ENCODE results near the gene BDKRB2.

Gene BDKRB2

GRCh38 chr14:96201157-96201556, 3.5 kb upstream of the BDKRB2 start:
- no peak for TF ChIP-seq OSR1 (CRISPR knock-in tag; IDR thresholded peaks at IDR 0.05)
- no peak for TF ChIP-seq ZNF70 (CRISPR knock-in tag; IDR thresholded peaks at IDR 0.05)
- no peak for TF ChIP-seq ZFP3 (CRISPR knock-in tag; IDR thresholded peaks at IDR 0.05)
- TF ChIP-seq ESRRG (CRISPR knock-in tag; IDR thresholded peaks at IDR 0.05) = no peak
- TF ChIP-seq TCF4 (CRISPR knock-in tag; IDR thresholded peaks at IDR 0.05; ENCODE audit: borderline replicate concordance) = no peak
- TF ChIP-seq CREB5 (CRISPR knock-in tag; IDR thresholded peaks at IDR 0.05; ENCODE audit: low read depth) = no peak
- no peak for TF ChIP-seq GLIS3 (CRISPR knock-in tag; IDR thresholded peaks at IDR 0.05)
- no peak for TF ChIP-seq POU6F1 (CRISPR knock-in tag; IDR thresholded peaks at IDR 0.05; ENCODE audit: borderline replicate concordance, low read depth)
- no peak for TF ChIP-seq PPARA (CRISPR knock-in tag; IDR thresholded peaks at IDR 0.05; ENCODE audit: borderline replicate concordance)
- TF ChIP-seq TOX (CRISPR knock-in tag; IDR thresholded peaks at IDR 0.05; ENCODE audit: borderline replicate concordance) = no peak
- TF ChIP-seq BACH2 (CRISPR knock-in tag; IDR thresholded peaks at IDR 0.05; ENCODE audit: borderline replicate concordance) = no peak
- no peak for TF ChIP-seq ZFP30 (CRISPR knock-in tag; IDR thresholded peaks at IDR 0.05)
- no peak for ATAC-seq

- TF ChIP-seq PATZ1 (CRISPR knock-in tag; IDR thresholded peaks at IDR 0.05; ENCODE audit: borderline replicate concordance) (no peak), ZNF8 (CRISPR knock-in tag; IDR thresholded peaks at IDR 0.05) (no peak)
- ATAC-seq = no peak
Measured at GRCh38 chr14:96201965-96202364, 2.7 kb upstream of the BDKRB2 start.

- no peak for TF ChIP-seq TSHZ2 (CRISPR knock-in tag; IDR thresholded peaks at IDR 0.05)
- no peak for TF ChIP-seq ZFP3 (CRISPR knock-in tag; IDR thresholded peaks at IDR 0.05)
- TF ChIP-seq OSR1 (CRISPR knock-in tag; IDR thresholded peaks at IDR 0.05) = no peak
- no peak for ATAC-seq
Measured at GRCh38 chr14:96202441-96203094, 2.1 kb upstream of the BDKRB2 start.

- no peak for ATAC-seq
- TF ChIP-seq CREB5 (CRISPR knock-in tag; IDR thresholded peaks at IDR 0.05; ENCODE audit: low read depth) (no peak), CSRNP3 (CRISPR knock-in tag; IDR thresholded peaks at IDR 0.05) (no peak), OSR1 (CRISPR knock-in tag; IDR thresholded peaks at IDR 0.05) (no peak), ZC3H10 (CRISPR knock-in tag; IDR thresholded peaks at IDR 0.05) (no peak), ISL1 (CRISPR knock-in tag; IDR thresholded peaks at IDR 0.05) (no peak), SNAI2 (CRISPR knock-in tag; IDR thresholded peaks at IDR 0.05) (no peak), PPARA (CRISPR knock-in tag; IDR thresholded peaks at IDR 0.05; ENCODE audit: borderline replicate concordance) (no peak), RARB (CRISPR knock-in tag; IDR thresholded peaks at IDR 0.05) (no peak), TSHZ2 (CRISPR knock-in tag; IDR thresholded peaks at IDR 0.05) (no peak), ZNF8 (CRISPR knock-in tag; IDR thresholded peaks at IDR 0.05) (no peak)
Measured at GRCh38 chr14:96203116-96203515, 1.5 kb upstream of the BDKRB2 start.

All from SK-N-SH treated with all-trans-retinoic acid at 6 μM for 48 hours (cell line).